ENCODE data around the gene PRKCG.
"Not testable (repeated sequence)": the region's sequence is repeated elsewhere in the genome, so short reads cannot be mapped to it uniquely, and the experiment has no call there.

Gene PRKCG

GRCh38 chr19:53944933-53945332, 62.9 kb downstream of the PRKCG start:
- DNase-seq (ENCODE audit: low spot score): no peak

GRCh38 chr19:53945441-53945840, 63.4 kb downstream of the PRKCG start:
- no peak for DNase-seq (ENCODE audit: low spot score)

- DNase-seq (ENCODE audit: low spot score): no peak
These were observed 64.0 kb downstream of the PRKCG start for GRCh38 chr19:53945998-53946397.

GRCh38 chr19:53947624-53948023, 65.6 kb downstream of the PRKCG start:
- DNase-seq (ENCODE audit: low spot score): peak; percentile 53

GRCh38 chr19:53948611-53949010, 66.6 kb downstream of the PRKCG start:
- not testable (repeated sequence) for DNase-seq (ENCODE audit: low spot score)

GRCh38 chr19:53951436-53951835, 69.4 kb downstream of the PRKCG start:
- no peak for DNase-seq (ENCODE audit: low spot score)

- no peak for DNase-seq (ENCODE audit: low spot score)
These were observed 70.0 kb downstream of the PRKCG start for GRCh38 chr19:53951947-53952346.

- no peak for DNase-seq (ENCODE audit: low spot score)
These were observed 71.4 kb downstream of the PRKCG start for GRCh38 chr19:53953383-53953782.

All from HuH-7 (cell line).